Gastrocnemius medialis (tissue), 4 donors: ENCODE data around the gene ZNF664. TPM values are rescaled to one million over a fixed set of nuclear protein-coding genes. Genes with fewer than 3 reads are reported as not detected.

ENCODE experiments used
- ATAC-seq, 2 donors: fragments of 150-250 bp; one replicate each; pipeline ENCODE4 v1.9.1; 2016
- DNase-seq, 2 donors: peaks; one replicate each; pipeline ENCODE4 v3.0.0-alpha.2; 2019
- H3K27ac ChIP-seq, 4 donors: fragments of 200-600 bp; sonication (generic); 1 replicate in 1 of 4; 2 replicates in 3 of 4; pipeline ENCODE4 v1.5.1; 2016 to 2018; ENCODE audit warnings: mild to moderate bottlenecking in 2 of 4, moderate library complexity in 1 of 4
- H3K27me3 ChIP-seq, 3 donors: fragments of 200-600 bp; sonication (generic) in 2 of 3; 1 replicate in 1 of 3; 2 replicates in 2 of 3; pipeline versions ENCODE4 v1.5.1 to v1.6.0; 2016 to 2019; ENCODE audit warnings: mild to moderate bottlenecking in 1 of 3, moderate library complexity in 1 of 3
- H3K36me3 ChIP-seq, 2 donors: fragments of 200-600 bp; sonication (generic) in 1 of 2; one replicate each; pipeline ENCODE4 v1.5.1; 2017 to 2018
- H3K4me1 ChIP-seq, 2 donors: fragments of 200-600 bp; sonication (generic) in 1 of 2; one replicate each; pipeline ENCODE4 v1.5.1; 2016 to 2017; ENCODE audit warnings: mild to moderate bottlenecking in 2 of 2
- H3K4me3 ChIP-seq, 4 donors: fragments of 200-600 bp; sonication (generic) in 3 of 4; 1 replicate in 1 of 4; 2 replicates in 3 of 4; pipeline ENCODE4 v1.5.1; 2016 to 2019; ENCODE audit warnings: mild to moderate bottlenecking in 2 of 4
- H3K9me3 ChIP-seq, 3 donors: fragments of 200-600 bp; sonication (generic) in 2 of 3; 1 replicate in 1 of 3; 2 replicates in 2 of 3; pipeline ENCODE4 v1.5.1; 2016 to 2019
- CTCF ChIP-seq, 5 experiments: fragments of 450-650 bp in 3 of 5; fragments of 200-600 bp in 2 of 5; sonication (generic) in 2 of 5; IDR thresholded peaks in 4 of 5; conservative IDR thresholded peaks in 1 of 5; 1 replicate in 4 of 5; 2 replicates in 1 of 5; pipeline ENCODE4 v1.5.1; 2016 to 2019; ENCODE audit warnings: antibody characterized with exemption in 5 of 5, mild to moderate bottlenecking in 3 of 5, moderate library complexity in 3 of 5
- POLR2A ChIP-seq, 2 donors: fragments of 450-650 bp; IDR thresholded peaks; one replicate each; pipeline ENCODE4 v1.6.1; 2017; ENCODE audit warnings: antibody characterized with exemption in 2 of 2, mild to moderate bottlenecking in 2 of 2, moderate library complexity in 2 of 2
- in situ Hi-C, 4 donors: fragments of 200-750 bp; cut with MboI; loops; one replicate each; pipeline versions ENCODE4 v1.15.0 to v1.8.0; 2017; ENCODE audit warnings: low sequenced_read_pairs in 4 of 4
- intact Hi-C: fragments of 100-400 bp; cut with DNase I; formaldehyde crosslinking; loops from one replicate; pipeline ENCODE4 v1.15.1; 2023; ENCODE audit warnings: low total_unique reads
- total RNA-seq, 4 donors: library from RNA; depleted of rRNA; stranded (reverse); fragments of >200 nt; gene quantifications; one replicate each; pipeline versions ENCODE4 v1.1.0 to v1.2.3, GENCODE V29; 2016

Gene ZNF664
- total RNA-seq, 4 donors from 2014 or later = 18.1 to 37.0 (median 32.6) TPM

GRCh38 chr12:124024776-124025175 lies 51.8 kb downstream of the ZNF664 start:
- H3K9me3 ChIP-seq = no peaks in the 10 kb centered on the region
- in situ Hi-C loops = loop anchor here in 1 of 4 donors (25.0 kb wide), 1 partner anchor 888 kb away; the partner anchor contains the start of gene UBC
- H3K27ac ChIP-seq = no peak overlapping the region
- DNase-seq = no peak
- peaks cover 26 to 40% of the 10 kb centered on the region in 2 donors for H3K4me1 ChIP-seq
- H3K36me3 ChIP-seq = no peaks in the 10 kb centered on the region
- no peak for ATAC-seq
- no peak overlapping the region for H3K4me3 ChIP-seq
- TF ChIP-seq POLR2A (IDR thresholded peaks at IDR 0.05) (no peak), CTCF (IDR thresholded peaks at IDR 0.05 in 4 of 5, conservative IDR thresholded peaks at IDR 0.05 in 1 of 5) (no peak)
- intact Hi-C loops = no loop called here
- no peaks in the 10 kb centered on the region for H3K27me3 ChIP-seq

- TF ChIP-seq POLR2A (IDR thresholded peaks at IDR 0.05) (no peak), CTCF (IDR thresholded peaks at IDR 0.05 in 4 of 5, conservative IDR thresholded peaks at IDR 0.05 in 1 of 5) (no peak)
- ATAC-seq = no peak
- in situ Hi-C loops (loop anchor here in 1 of 4 donors (25.0 kb wide), 1 partner anchor 887 kb away; the partner anchor contains the start of gene UBC), intact Hi-C loops (loop anchor here (2.0 kb wide), 1 partner anchor 53 kb away; the partner anchor contains the start of genes CCDC92 and ZNF664)
- Histone ChIP-seq H3K9me3 (no peaks in the 10 kb centered on the region), H3K27me3 (no peaks in the 10 kb centered on the region), H3K4me3 (no peak overlapping the region), H3K4me1 (peaks cover 23 to 31% of the 10 kb centered on the region in 2 donors), H3K27ac (no peak overlapping the region), H3K36me3 (no peaks in the 10 kb centered on the region)
- DNase-seq = no peak
Observed at GRCh38 chr12:124025661-124026060, 52.6 kb downstream of the ZNF664 start.

- no peaks in the 10 kb centered on the region for H3K36me3 ChIP-seq
- intact Hi-C loops (loop anchor here (2.0 kb wide), 1 partner anchor 54 kb away; the partner anchor contains the start of genes CCDC92 and ZNF664), in situ Hi-C loops (loop anchor here in 1 of 4 donors (25.0 kb wide), 1 partner anchor 885 kb away; the partner anchor contains the start of gene UBC)
- H3K4me1 ChIP-seq = peaks cover 23 to 27% of the 10 kb centered on the region in 2 donors
- TF ChIP-seq CTCF (IDR thresholded peaks at IDR 0.05 in 4 of 5, conservative IDR thresholded peaks at IDR 0.05 in 1 of 5) (no peak), POLR2A (IDR thresholded peaks at IDR 0.05) (peak in 1 of 2 donors; percentile 30)
- H3K4me3 ChIP-seq = no peak overlapping the region
- peak; percentile 88 to 89 for ATAC-seq
- peak; percentile 58 to 75 for DNase-seq
- peak overlapping the region; percentile 74 to 84 (median 80) for H3K27ac ChIP-seq
- H3K27me3 ChIP-seq = no peaks in the 10 kb centered on the region
- no peaks in the 10 kb centered on the region for H3K9me3 ChIP-seq
Observed at GRCh38 chr12:124026755-124027745, 54.0 kb downstream of the ZNF664 start.

GRCh38 chr12:124027753-124028554 lies 54.9 kb downstream of the ZNF664 start:
- intact Hi-C loops (loop anchor here (2.0 kb wide), 1 partner anchor 55 kb away; the partner anchor contains the start of genes CCDC92 and ZNF664), in situ Hi-C loops (loop anchor here in 1 of 4 donors (25.0 kb wide), 1 partner anchor 884 kb away; the partner anchor contains the start of gene UBC)
- H3K4me1 ChIP-seq = peaks cover 23 to 27% of the 10 kb centered on the region in 2 donors
- no peaks in the 10 kb centered on the region for H3K9me3 ChIP-seq
- H3K27ac ChIP-seq = peak overlapping the region; percentile 74 to 84 (median 80)
- H3K4me3 ChIP-seq = no peak overlapping the region
- H3K36me3 ChIP-seq = no peaks in the 10 kb centered on the region
- ATAC-seq (peak; percentile 76 to 80), DNase-seq (peak; percentile 90 to 94)
- TF ChIP-seq POLR2A (IDR thresholded peaks at IDR 0.05) (no peak), CTCF (IDR thresholded peaks at IDR 0.05 in 4 of 5, conservative IDR thresholded peaks at IDR 0.05 in 1 of 5) (no peak)
- H3K27me3 ChIP-seq = no peaks in the 10 kb centered on the region
